ENCODE data around the gene RNF14.

DNA sequence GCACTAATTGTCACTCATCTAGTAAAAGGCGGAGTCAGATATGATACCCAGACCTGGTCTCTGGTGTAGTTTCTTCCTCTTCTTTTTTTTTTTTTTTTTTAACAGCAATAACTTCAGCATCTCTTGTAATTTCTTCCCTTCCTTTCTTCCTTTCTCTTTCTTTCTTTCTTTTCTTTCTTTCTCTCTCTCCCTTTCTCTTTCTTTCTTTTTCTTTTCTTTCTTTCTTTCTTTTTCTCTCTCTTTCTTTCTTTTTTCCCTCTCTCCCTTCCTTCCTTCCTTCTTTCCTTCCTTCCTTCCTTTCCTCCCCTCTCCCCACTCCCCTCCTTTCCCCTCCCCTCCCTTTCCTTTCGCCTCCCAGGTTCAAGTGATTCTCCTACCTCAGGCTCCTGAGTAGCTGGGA, 69.8 kb downstream of the RNF14 start:
- TF ChIP-seq EZH2 (IDR thresholded peaks at IDR 0.05; ENCODE audit: low read depth, unreplicated experiment) = no peak
- no peak for TF ChIP-seq CTCF (conservative IDR thresholded peaks at IDR 0.05; ENCODE audit: low read depth in 2 of 2)
- TF ChIP-seq POLR2AphosphoS5 (IDR thresholded peaks at IDR 0.05; ENCODE audit: low read depth) = no peak
- TF ChIP-seq, protein P1, sequence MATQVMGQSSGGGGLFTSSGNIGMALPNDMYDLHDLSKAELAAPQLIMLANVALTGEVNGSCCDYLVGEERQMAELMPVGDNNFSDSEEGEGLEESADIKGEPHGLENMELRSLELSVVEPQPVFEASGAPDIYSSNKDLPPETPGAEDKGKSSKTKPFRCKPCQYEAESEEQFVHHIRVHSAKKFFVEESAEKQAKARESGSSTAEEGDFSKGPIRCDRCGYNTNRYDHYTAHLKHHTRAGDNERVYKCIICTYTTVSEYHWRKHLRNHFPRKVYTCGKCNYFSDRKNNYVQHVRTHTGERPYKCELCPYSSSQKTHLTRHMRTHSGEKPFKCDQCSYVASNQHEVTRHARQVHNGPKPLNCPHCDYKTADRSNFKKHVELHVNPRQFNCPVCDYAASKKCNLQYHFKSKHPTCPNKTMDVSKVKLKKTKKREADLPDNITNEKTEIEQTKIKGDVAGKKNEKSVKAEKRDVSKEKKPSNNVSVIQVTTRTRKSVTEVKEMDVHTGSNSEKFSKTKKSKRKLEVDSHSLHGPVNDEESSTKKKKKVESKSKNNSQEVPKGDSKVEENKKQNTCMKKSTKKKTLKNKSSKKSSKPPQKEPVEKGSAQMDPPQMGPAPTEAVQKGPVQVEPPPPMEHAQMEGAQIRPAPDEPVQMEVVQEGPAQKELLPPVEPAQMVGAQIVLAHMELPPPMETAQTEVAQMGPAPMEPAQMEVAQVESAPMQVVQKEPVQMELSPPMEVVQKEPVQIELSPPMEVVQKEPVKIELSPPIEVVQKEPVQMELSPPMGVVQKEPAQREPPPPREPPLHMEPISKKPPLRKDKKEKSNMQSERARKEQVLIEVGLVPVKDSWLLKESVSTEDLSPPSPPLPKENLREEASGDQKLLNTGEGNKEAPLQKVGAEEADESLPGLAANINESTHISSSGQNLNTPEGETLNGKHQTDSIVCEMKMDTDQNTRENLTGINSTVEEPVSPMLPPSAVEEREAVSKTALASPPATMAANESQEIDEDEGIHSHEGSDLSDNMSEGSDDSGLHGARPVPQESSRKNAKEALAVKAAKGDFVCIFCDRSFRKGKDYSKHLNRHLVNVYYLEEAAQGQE (IDR thresholded peaks at IDR 0.05; ENCODE audit: unreplicated experiment) = no peak
- no peak for TF ChIP-seq EZH2phosphoT487 (IDR thresholded peaks at IDR 0.05; ENCODE audit: unreplicated experiment)
